Activated CD8-positive, alpha-beta memory T cell treated with anti-CD3 and anti-CD28 coated beads, Interleukin-2, amount 10 ng/mL, durations not matched to agents 7 days and 5 days (primary cell): ENCODE measurements around the gene ISM1. TPM values are rescaled to one million over a fixed set of nuclear protein-coding genes. Genes with fewer than 3 reads are reported as not detected.

Source experiments
- ATAC-seq: fragments of 150-1000 bp; cut with Tn5 transposase; one replicate; pipeline ENCODE4 v1.10.0; 2021; ENCODE audit warnings: moderate library complexity
- CTCF ChIA-PET: fragments of 350-600 bp; sonication (Branson Sonifier 250); formaldehyde crosslinking; loops from one replicate; lab custom pipeline; 2021; ENCODE audit warnings: antibody characterized with exemption; lab: Charles Lee
- DNase-seq: peaks from one replicate; pipeline ENCODE4 v3.0.0-alpha.2; 2020
- H3K27ac Mint-ChIP-seq: one replicate; pipeline ENCODE4 v1.8.0; 2021; ENCODE audit warnings: mild to moderate bottlenecking, mixed read lengths
- H3K27me3 Mint-ChIP-seq: one replicate; pipeline ENCODE4 v1.8.0; 2021; ENCODE audit warnings: mixed read lengths
- H3K36me3 Mint-ChIP-seq: one replicate; pipeline ENCODE4 v1.8.0; 2021; ENCODE audit warnings: mild to moderate bottlenecking, mixed read lengths
- H3K4me1 Mint-ChIP-seq: one replicate; pipeline ENCODE4 v1.8.0; 2021; ENCODE audit warnings: mixed read lengths
- H3K4me3 Mint-ChIP-seq: one replicate; pipeline ENCODE4 v1.8.0; 2021; ENCODE audit warnings: mild to moderate bottlenecking, moderate library complexity, mixed read lengths
- H3K9me3 Mint-ChIP-seq: one replicate; pipeline ENCODE4 v1.8.0; 2022; ENCODE audit warnings: low read depth, mixed read lengths
- total RNA-seq, 2 experiments: library from RNA; stranded (reverse); gene quantifications; one replicate each; pipeline ENCODE4 v1.2.3, GENCODE V29; 2021

The ISM1 gene
- total RNA-seq, 2 experiments from 2014 or later: 0.12 to 0.23 TPM

DNA sequence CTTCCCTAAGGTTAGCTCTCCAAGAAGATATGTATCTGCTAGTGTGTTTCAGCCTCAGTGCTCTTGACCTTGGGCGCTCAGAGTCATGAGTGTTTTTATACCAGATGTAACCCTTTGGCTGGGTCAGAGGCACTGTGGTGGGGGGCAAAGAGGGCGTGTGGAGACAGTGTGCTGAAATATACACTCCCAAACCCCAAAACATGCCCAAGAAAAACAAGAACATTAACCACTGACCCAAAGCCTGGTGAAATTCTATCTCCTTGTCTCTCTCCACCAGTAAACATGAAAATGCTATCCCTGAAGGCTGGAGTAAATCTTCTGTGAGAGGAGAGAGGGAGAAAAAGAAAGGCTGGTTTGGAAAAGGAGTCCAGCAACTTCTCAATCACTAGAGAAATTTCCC lies 47.9 kb downstream of the ISM1 start:
- H3K4me1 Mint-ChIP-seq: no peaks in the 10 kb centered on the region
- no peaks in the 10 kb centered on the region for H3K36me3 Mint-ChIP-seq
- no peaks in the 10 kb centered on the region for H3K9me3 Mint-ChIP-seq
- peaks cover 14% of the 10 kb centered on the region for H3K27me3 Mint-ChIP-seq
- no peak for ATAC-seq
- no peak overlapping the region for H3K4me3 Mint-ChIP-seq
- DNase-seq: no peak
- no peak overlapping the region for H3K27ac Mint-ChIP-seq
- CTCF ChIA-PET: no interaction called here

DNA sequence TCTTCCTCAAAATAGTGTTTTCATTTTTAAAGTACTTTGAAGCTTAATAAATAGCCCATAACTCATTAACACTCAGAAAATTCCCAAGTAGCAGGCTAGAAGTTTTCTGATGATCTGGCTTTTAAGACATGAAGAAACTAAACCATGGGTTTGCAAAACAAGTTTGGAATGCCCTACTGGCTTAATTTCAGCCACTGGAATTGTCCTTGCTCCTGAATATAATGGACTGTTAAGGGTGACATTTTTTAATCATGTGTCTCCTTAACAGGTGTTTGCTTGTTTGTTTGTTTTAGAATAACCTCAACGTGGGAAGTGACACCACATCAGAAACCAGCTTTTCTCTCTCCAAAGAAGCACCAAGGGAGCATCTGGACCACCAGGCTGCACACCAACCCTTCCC lies 49.1 kb downstream of the ISM1 start:
- H3K4me1 Mint-ChIP-seq: no peaks in the 10 kb centered on the region
- H3K27me3 Mint-ChIP-seq: peaks cover 11% of the 10 kb centered on the region
- no peak for ATAC-seq
- CTCF ChIA-PET: no interaction called here
- no peak overlapping the region for H3K4me3 Mint-ChIP-seq
- H3K27ac Mint-ChIP-seq: no peak overlapping the region
- H3K36me3 Mint-ChIP-seq: no peaks in the 10 kb centered on the region
- H3K9me3 Mint-ChIP-seq: no peaks in the 10 kb centered on the region
- no peak for DNase-seq

DNA sequence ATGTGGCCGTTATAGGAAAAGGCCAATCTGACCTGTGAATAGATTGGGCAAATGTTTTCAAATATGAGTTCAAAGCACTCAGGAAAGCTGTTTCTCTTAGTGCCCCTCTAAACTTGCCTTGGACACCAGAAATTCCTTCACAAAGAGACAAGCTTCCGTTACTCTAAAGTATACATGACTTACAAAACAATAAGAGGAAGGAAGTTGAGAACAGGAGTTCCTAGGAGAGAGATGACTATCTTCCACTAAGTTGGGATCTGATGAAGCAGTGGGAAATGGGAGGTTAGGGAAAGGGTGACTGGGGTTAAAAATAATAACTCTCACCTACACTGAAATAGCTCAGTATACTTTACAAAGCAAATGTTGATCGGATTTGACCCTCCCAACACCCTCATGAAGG lies 50.0 kb downstream of the ISM1 start:
- H3K4me3 Mint-ChIP-seq: no peak overlapping the region
- H3K27ac Mint-ChIP-seq: no peak overlapping the region
- CTCF ChIA-PET: no interaction called here
- H3K4me1 Mint-ChIP-seq: no peaks in the 10 kb centered on the region
- ATAC-seq (no peak), DNase-seq (no peak)
- H3K27me3 Mint-ChIP-seq: peaks cover 11% of the 10 kb centered on the region
- no peaks in the 10 kb centered on the region for H3K9me3 Mint-ChIP-seq
- no peaks in the 10 kb centered on the region for H3K36me3 Mint-ChIP-seq

- no peaks in the 10 kb centered on the region for H3K4me1 Mint-ChIP-seq
- H3K27ac Mint-ChIP-seq: no peak overlapping the region
- ATAC-seq: no peak
- CTCF ChIA-PET: no interaction called here
- H3K27me3 Mint-ChIP-seq: peaks cover 11% of the 10 kb centered on the region
- no peak overlapping the region for H3K4me3 Mint-ChIP-seq
- no peaks in the 10 kb centered on the region for H3K36me3 Mint-ChIP-seq
- no peak for DNase-seq
- no peaks in the 10 kb centered on the region for H3K9me3 Mint-ChIP-seq
Observed at GRCh38 chr20:13271977-13272975, 51.2 kb downstream of the ISM1 start.

- CTCF ChIA-PET: no interaction called here
- Mint-ChIP-seq H3K27ac (no peak overlapping the region), H3K9me3 (no peaks in the 10 kb centered on the region), H3K36me3 (no peaks in the 10 kb centered on the region), H3K27me3 (peaks cover 7% of the 10 kb centered on the region), H3K4me1 (no peaks in the 10 kb centered on the region), H3K4me3 (no peak overlapping the region)
- DNase-seq (no peak), ATAC-seq (no peak)
Observed at GRCh38 chr20:13274275-13274861, 53.3 kb downstream of the ISM1 start.

DNA sequence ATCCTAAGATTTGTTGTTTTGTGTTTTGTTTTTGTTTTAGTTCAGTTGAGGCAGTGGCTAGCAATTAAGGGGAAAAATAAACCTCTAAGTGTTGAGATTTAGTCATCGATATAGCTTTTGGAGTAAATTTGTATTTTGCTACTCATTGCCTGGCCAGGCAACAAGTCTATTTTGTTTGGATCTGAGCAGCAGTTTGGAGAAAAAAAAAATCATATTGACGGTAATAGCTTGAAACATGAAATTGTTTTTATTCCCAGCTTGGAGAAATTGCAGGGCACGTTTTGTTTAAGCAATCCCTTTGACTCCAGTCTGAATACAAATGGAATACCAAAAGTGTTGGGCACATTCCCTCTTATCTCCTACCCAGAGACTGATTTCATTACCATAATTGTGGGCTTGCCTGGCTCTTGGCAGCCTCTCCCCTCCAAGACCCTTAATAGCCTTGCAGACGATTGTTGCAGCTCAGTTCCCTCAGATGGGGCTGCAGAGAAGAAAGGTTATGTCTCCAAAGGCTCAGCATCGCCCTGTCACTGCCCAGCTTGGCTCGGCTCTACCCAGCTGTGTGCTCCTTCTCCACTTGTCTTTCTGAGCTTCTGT lies 56.0 kb downstream of the ISM1 start:
- DNase-seq: no peak
- no peak for ATAC-seq
- Mint-ChIP-seq H3K27me3 (peaks cover 2% of the 10 kb centered on the region), H3K4me3 (no peak overlapping the region), H3K9me3 (no peaks in the 10 kb centered on the region), H3K4me1 (no peaks in the 10 kb centered on the region), H3K36me3 (no peaks in the 10 kb centered on the region), H3K27ac (no peak overlapping the region)
- CTCF ChIA-PET: no interaction called here

DNA sequence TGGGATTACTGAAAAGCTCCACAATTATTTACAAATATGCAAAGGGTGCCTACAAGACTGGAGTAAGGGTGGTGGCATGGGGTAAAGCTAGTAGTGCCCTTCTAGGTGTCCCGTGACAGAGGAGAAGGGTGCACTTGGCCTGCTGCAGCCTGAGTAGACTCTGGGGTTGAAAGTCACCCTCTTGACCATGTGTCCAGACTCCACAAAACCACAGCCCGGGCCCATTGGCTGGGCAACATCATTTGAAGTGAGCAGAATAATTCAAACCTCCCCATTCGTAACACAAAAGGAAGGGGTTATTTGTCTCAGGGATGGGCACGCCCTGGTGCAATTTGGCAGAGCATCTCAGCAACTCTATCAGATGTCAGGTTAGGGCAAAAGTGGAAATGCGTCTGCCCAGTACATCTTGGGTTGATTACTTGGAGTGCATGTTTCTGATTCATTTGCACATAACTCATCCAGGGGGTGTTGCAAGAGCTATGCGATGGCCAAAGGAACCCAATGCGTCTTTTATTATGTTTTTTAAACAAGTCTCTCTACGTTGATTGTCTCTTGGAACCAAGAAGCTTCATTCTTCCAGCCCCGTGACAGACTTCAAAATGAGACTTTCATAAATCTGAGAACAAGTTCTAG lies 56.7 kb downstream of the ISM1 start:
- no peak for DNase-seq
- CTCF ChIA-PET: no interaction called here
- no peaks in the 10 kb centered on the region for H3K36me3 Mint-ChIP-seq
- H3K27me3 Mint-ChIP-seq: peaks cover 2% of the 10 kb centered on the region
- no peaks in the 10 kb centered on the region for H3K9me3 Mint-ChIP-seq
- ATAC-seq: no peak
- H3K27ac Mint-ChIP-seq: no peak overlapping the region
- H3K4me1 Mint-ChIP-seq: no peaks in the 10 kb centered on the region
- no peak overlapping the region for H3K4me3 Mint-ChIP-seq

DNA sequence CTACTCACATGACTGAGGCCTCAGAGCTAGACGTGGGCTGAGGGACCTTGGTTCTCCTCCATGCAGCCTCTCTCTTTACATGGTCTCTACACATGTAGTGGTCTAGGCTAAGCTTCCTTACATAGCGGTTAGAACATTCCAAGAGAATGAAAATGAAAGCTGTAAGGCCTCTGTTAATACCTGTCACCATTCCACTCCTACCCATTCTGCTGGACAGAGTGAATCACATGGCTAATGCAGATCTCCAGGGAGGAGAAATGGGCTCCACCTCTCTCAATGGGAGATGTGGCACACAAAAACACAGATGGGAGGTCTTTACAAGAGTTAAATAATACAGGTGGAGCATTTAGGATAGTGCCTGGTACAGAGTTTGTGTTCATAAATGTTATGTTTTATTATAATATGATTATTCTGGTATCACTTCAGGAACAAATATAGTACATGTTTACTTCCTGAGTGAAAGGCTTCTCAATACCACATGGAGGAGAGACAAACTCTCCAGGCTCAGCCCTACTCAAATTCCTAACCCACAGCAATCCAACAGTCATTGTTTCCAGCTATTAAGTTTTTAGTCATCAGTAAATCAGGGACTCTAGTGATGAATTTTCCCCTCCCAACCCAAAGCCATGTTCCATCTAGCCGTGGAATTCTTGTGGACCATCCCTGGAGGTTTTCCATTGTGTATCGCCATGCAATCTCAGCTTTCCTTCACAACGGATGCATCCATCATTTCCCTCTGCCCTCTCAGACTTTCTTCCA lies 57.9 kb downstream of the ISM1 start:
- Mint-ChIP-seq H3K27me3 (peaks cover 2% of the 10 kb centered on the region), H3K36me3 (no peaks in the 10 kb centered on the region), H3K27ac (no peak overlapping the region), H3K4me1 (no peaks in the 10 kb centered on the region), H3K9me3 (no peaks in the 10 kb centered on the region), H3K4me3 (no peak overlapping the region)
- DNase-seq: no peak
- CTCF ChIA-PET: no interaction called here
- no peak for ATAC-seq

GRCh38 chr20:13280609-13281324 lies 59.7 kb downstream of the ISM1 start:
- CTCF ChIA-PET: no interaction called here
- no peaks in the 10 kb centered on the region for H3K36me3 Mint-ChIP-seq
- H3K27me3 Mint-ChIP-seq: no peaks in the 10 kb centered on the region
- ATAC-seq (no peak), DNase-seq (no peak)
- no peaks in the 10 kb centered on the region for H3K9me3 Mint-ChIP-seq
- H3K4me3 Mint-ChIP-seq: no peak overlapping the region
- H3K27ac Mint-ChIP-seq: no peak overlapping the region
- no peaks in the 10 kb centered on the region for H3K4me1 Mint-ChIP-seq

DNA sequence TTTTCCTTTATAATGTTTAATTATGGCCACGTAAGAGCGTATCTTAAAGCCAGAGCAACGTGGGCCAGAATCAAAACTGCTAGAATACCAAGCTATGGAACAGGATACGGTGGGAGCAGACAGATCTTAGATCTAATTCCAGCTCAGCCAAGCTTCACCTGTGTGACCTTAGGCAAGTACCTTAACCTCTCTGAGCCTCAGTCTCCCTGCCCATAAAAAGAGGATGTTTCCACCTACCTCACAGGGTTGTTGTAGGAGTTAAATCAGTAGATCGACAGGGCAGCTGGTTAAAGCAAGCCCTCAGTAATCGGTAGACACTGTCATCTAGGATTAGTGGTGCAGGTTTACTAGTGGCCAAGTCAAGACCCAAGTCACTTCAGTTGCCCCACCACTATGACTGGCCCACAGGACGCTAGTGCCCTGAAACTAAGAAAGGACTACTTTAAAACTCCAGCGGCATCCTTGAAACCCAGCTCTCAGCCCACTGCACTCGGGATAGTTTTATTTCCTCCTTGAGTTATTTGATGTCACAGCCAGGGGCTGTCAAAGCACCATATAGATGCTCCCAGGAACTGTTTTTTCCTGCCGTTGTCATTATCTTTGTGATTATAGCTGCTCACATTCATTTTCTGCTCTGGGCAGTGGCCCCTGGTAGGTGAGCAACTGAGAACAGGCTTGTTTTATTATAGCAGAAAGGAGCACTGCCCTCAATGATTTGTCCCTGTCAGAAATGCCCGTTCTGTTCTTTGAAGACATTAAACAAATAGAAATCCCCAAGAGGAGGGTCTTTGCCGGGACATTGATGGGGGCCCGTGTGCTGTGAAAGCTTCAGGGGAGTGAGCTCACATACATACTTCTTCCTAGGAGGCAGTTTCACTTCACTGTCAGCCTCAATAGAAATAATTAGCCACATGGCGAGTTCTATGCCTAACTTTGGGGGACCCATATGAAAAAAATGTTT lies 63.1 kb downstream of the ISM1 start:
- no peak overlapping the region for H3K4me3 Mint-ChIP-seq
- no peak for ATAC-seq
- no peaks in the 10 kb centered on the region for H3K36me3 Mint-ChIP-seq
- H3K27me3 Mint-ChIP-seq: peaks cover 2% of the 10 kb centered on the region
- H3K4me1 Mint-ChIP-seq: no peaks in the 10 kb centered on the region
- no peak for DNase-seq
- CTCF ChIA-PET: no interaction called here
- H3K9me3 Mint-ChIP-seq: no peaks in the 10 kb centered on the region
- H3K27ac Mint-ChIP-seq: no peak overlapping the region

DNA sequence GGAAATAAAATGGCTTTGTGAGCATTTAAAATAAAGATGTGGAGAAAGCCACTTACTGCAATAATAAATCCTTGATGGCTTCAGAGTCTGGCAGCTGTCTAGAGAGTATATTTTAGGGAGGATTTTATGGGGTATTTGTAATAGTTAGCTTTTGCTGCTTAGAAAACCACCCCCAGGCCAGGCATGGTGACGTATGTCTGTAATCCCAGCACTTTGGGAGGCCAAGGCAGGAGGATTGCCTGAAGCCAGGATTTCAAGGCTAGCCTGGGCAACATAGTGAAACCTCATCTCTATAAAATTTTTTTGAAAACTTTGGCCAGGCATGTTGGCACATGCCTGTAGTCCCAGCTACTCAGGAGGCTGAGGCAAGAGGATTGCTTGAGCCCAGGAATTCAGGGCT lies 63.8 kb downstream of the ISM1 start:
- no peaks in the 10 kb centered on the region for H3K4me1 Mint-ChIP-seq
- no peak overlapping the region for H3K4me3 Mint-ChIP-seq
- peaks cover 2% of the 10 kb centered on the region for H3K27me3 Mint-ChIP-seq
- no peak overlapping the region for H3K27ac Mint-ChIP-seq
- CTCF ChIA-PET: no interaction called here
- ATAC-seq (no peak), DNase-seq (no peak)
- no peaks in the 10 kb centered on the region for H3K36me3 Mint-ChIP-seq
- H3K9me3 Mint-ChIP-seq: no peaks in the 10 kb centered on the region

DNA sequence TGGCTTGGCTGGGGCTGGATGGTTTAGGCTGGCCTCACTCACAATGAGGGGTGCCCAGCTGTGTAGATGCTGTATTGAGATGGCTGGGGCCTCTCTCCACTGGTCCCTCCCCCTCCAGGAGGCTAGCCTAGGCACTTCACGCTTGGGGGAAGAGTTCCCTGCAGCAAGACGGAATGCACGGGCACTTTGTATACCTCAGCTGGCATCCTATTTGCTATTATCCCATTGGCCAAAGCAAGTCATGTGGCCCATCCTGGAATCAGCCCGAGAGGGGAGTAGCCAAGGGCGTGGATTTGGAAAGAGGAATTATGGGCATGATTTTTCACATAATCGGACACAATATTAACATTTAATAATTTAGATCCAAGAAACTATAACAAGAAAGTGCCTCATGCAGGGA lies 64.3 kb downstream of the ISM1 start:
- H3K9me3 Mint-ChIP-seq: no peaks in the 10 kb centered on the region
- H3K27ac Mint-ChIP-seq: no peak overlapping the region
- ATAC-seq (no peak), DNase-seq (no peak)
- H3K4me3 Mint-ChIP-seq: no peak overlapping the region
- H3K36me3 Mint-ChIP-seq: no peaks in the 10 kb centered on the region
- CTCF ChIA-PET: no interaction called here
- H3K4me1 Mint-ChIP-seq: no peaks in the 10 kb centered on the region
- peaks cover 2% of the 10 kb centered on the region for H3K27me3 Mint-ChIP-seq
